Uterus (tissue), 2 donors: ENCODE data around the gene TTC3.

ENCODE experiments used
- CTCF ChIP-seq, 4 experiments: fragments of 200-600 bp in 2 of 4; fragments of 450-650 bp in 2 of 4; sonication (generic) in 2 of 4; IDR thresholded peaks; one replicate each; pipeline ENCODE4 v1.5.1; 2016 to 2019; ENCODE audit warnings: antibody characterized with exemption in 4 of 4, mild to moderate bottlenecking in 2 of 4, moderate library complexity in 1 of 4
- POLR2A ChIP-seq, 2 donors: fragments of 450-650 bp; IDR thresholded peaks; one replicate each; pipeline ENCODE4 v1.6.1; 2016; ENCODE audit warnings: antibody characterized with exemption in 2 of 2, mild to moderate bottlenecking in 1 of 2, moderate library complexity in 1 of 2

GRCh38 chr21:37206496-37206895, 133.4 kb downstream of the TTC3 start:
- no peak for TF ChIP-seq POLR2A (IDR thresholded peaks at IDR 0.05)
- TF ChIP-seq CTCF (IDR thresholded peaks at IDR 0.05), result no peak
